Uterus (tissue), 4 donors: Measurements from ENCODE around the gene NEDD1. TPM values are rescaled to one million over a fixed set of nuclear protein-coding genes. Genes with fewer than 3 reads are reported as not detected.

Experiments
- DNase-seq, 2 donors: peaks; one replicate each; pipeline ENCODE4 v3.0.0-alpha.2; 2019 to 2020
- H3K27ac ChIP-seq, 2 donors: fragments of 200-600 bp; sonication (generic); 1 replicate in 1 of 2; 2 replicates in 1 of 2; pipeline ENCODE4 v1.5.1; 2016 to 2018
- H3K27me3 ChIP-seq, 2 donors: fragments of 200-600 bp; sonication (generic); one replicate each; pipeline ENCODE4 v1.5.1; 2018 to 2019; ENCODE audit warnings: control low read depth in 1 of 2
- H3K36me3 ChIP-seq, 2 donors: fragments of 200-600 bp; sonication (generic); one replicate each; pipeline ENCODE4 v1.5.1; 2019; ENCODE audit warnings: control low read depth in 1 of 2
- H3K4me1 ChIP-seq, 2 donors: fragments of 200-600 bp; sonication (generic); one replicate each; pipeline ENCODE4 v1.5.1; 2018 to 2019; ENCODE audit warnings: control low read depth in 1 of 2
- H3K4me3 ChIP-seq, 2 donors: fragments of 200-600 bp; sonication (generic); 1 replicate in 1 of 2; 2 replicates in 1 of 2; pipeline ENCODE4 v1.5.1; 2018 to 2019; ENCODE audit warnings: mild to moderate bottlenecking in 1 of 2
- H3K9me3 ChIP-seq, 2 donors: fragments of 200-600 bp; sonication (generic); one replicate each; pipeline ENCODE4 v1.5.1; 2019; ENCODE audit warnings: control low read depth in 1 of 2
- CTCF ChIP-seq, 4 experiments: fragments of 200-600 bp in 2 of 4; fragments of 450-650 bp in 2 of 4; sonication (generic) in 2 of 4; IDR thresholded peaks; one replicate each; pipeline ENCODE4 v1.5.1; 2016 to 2019; ENCODE audit warnings: antibody characterized with exemption in 4 of 4, mild to moderate bottlenecking in 2 of 4, moderate library complexity in 1 of 4
- POLR2A ChIP-seq, 2 donors: fragments of 450-650 bp; IDR thresholded peaks; one replicate each; pipeline ENCODE4 v1.6.1; 2016; ENCODE audit warnings: antibody characterized with exemption in 2 of 2, mild to moderate bottlenecking in 1 of 2, moderate library complexity in 1 of 2
- intact Hi-C: fragments of 100-400 bp; cut with DNase I; formaldehyde crosslinking; loops from one replicate; pipeline ENCODE4 v1.15.1; 2023; ENCODE audit warnings: low total_unique reads
- total RNA-seq, 4 donors: library from RNA; depleted of rRNA in 3 of 4; stranded (reverse); fragments of >200 nt in 3 of 4; gene quantifications; one replicate each; pipeline versions ENCODE4 v1.1.0 to v1.2.4, GENCODE V29; 2014 to 2023
- donor health status: DM: yes; HTN: yes; CAD: no.

The NEDD1 gene
- total RNA-seq, 4 donors from 2014 or later, result 13.3 to 54.2 (median 36.3) TPM

- Histone ChIP-seq H3K27me3 (no peaks in the 10 kb centered on the region), H3K27ac (no peak overlapping the region), H3K9me3 (no peaks in the 10 kb centered on the region), H3K36me3 (no peaks in the 10 kb centered on the region), H3K4me1 (no peaks in the 10 kb centered on the region), H3K4me3 (no peak overlapping the region)
- no peak for DNase-seq
- TF ChIP-seq CTCF (IDR thresholded peaks at IDR 0.05) (no peak), POLR2A (IDR thresholded peaks at IDR 0.05) (no peak)
- intact Hi-C loops, result no loop called here
These were observed 40.1 kb upstream of the NEDD1 start for GRCh38 chr12:96866801-96867590.

- no peak overlapping the region for H3K27ac ChIP-seq
- no peaks in the 10 kb centered on the region for H3K27me3 ChIP-seq
- H3K36me3 ChIP-seq, result no peaks in the 10 kb centered on the region
- TF ChIP-seq CTCF (IDR thresholded peaks at IDR 0.05) (no peak), POLR2A (IDR thresholded peaks at IDR 0.05) (no peak)
- DNase-seq, result no peak
- intact Hi-C loops, result no loop called here
- no peak overlapping the region for H3K4me3 ChIP-seq
- H3K9me3 ChIP-seq, result no peaks in the 10 kb centered on the region
- no peaks in the 10 kb centered on the region for H3K4me1 ChIP-seq
These were observed 36.1 kb upstream of the NEDD1 start for GRCh38 chr12:96870946-96871345.

GRCh38 chr12:96872961-96873360 is 34.1 kb upstream of the NEDD1 start:
- Histone ChIP-seq H3K4me1 (no peaks in the 10 kb centered on the region), H3K27ac (no peak overlapping the region), H3K36me3 (no peaks in the 10 kb centered on the region), H3K9me3 (no peaks in the 10 kb centered on the region), H3K4me3 (no peak overlapping the region), H3K27me3 (no peaks in the 10 kb centered on the region)
- intact Hi-C loops, result no loop called here
- TF ChIP-seq POLR2A (IDR thresholded peaks at IDR 0.05), result no peak
- no peak for TF ChIP-seq CTCF (IDR thresholded peaks at IDR 0.05)
- DNase-seq, result no peak

- no peaks in the 10 kb centered on the region for H3K27me3 ChIP-seq
- no peaks in the 10 kb centered on the region for H3K36me3 ChIP-seq
- intact Hi-C loops, result no loop called here
- DNase-seq, result no peak
- no peak overlapping the region for H3K27ac ChIP-seq
- no peak for TF ChIP-seq POLR2A (IDR thresholded peaks at IDR 0.05)
- TF ChIP-seq CTCF (IDR thresholded peaks at IDR 0.05), result no peak
- H3K4me3 ChIP-seq, result no peak overlapping the region
- H3K9me3 ChIP-seq, result no peaks in the 10 kb centered on the region
- no peaks in the 10 kb centered on the region for H3K4me1 ChIP-seq
These were observed 32.8 kb upstream of the NEDD1 start for GRCh38 chr12:96874211-96874610.

GRCh38 chr12:96876966-96877365 is 30.1 kb upstream of the NEDD1 start:
- Histone ChIP-seq H3K36me3 (no peaks in the 10 kb centered on the region), H3K27ac (no peak overlapping the region), H3K9me3 (no peaks in the 10 kb centered on the region), H3K4me1 (no peaks in the 10 kb centered on the region), H3K27me3 (no peaks in the 10 kb centered on the region), H3K4me3 (no peak overlapping the region)
- TF ChIP-seq CTCF (IDR thresholded peaks at IDR 0.05) (no peak), POLR2A (IDR thresholded peaks at IDR 0.05) (no peak)
- intact Hi-C loops, result no loop called here
- DNase-seq, result no peak
